Stomach (tissue), 9 donors: ENCODE results near the gene TMEM132C. TPM values are rescaled to one million over a fixed set of nuclear protein-coding genes. Genes with fewer than 3 reads are reported as not detected.
"Not testable (repeated sequence)": the region's sequence is repeated elsewhere in the genome, so short reads cannot be mapped to it uniquely, and the experiment has no call there.

ENCODE experiments used
- DNase-seq, 2 donors: peaks; one replicate each; pipeline versions ENCODE4 v3.0.0 to v3.0.0-alpha.2; 2013 to 2019
- H3K27ac ChIP-seq, 5 donors: fragments of 200-600 bp in 4 of 5; sonication (generic) in 4 of 5; one replicate each; pipeline ENCODE4 v1.5.1; 2013 to 2019; ENCODE audit warnings: mild to moderate bottlenecking in 1 of 5, moderate library complexity in 1 of 5
- H3K27me3 ChIP-seq, 3 donors: fragments of 200-600 bp; sonication (generic); one replicate each; pipeline ENCODE4 v1.5.1; 2017 to 2019; ENCODE audit warnings: mixed run types in 1 of 3
- H3K36me3 ChIP-seq, 4 donors: fragments of 200-600 bp; sonication (generic); 1 replicate in 3 of 4; 2 replicates in 1 of 4; pipeline ENCODE4 v1.5.1; 2016 to 2019
- H3K4me1 ChIP-seq, 4 donors: fragments of 200-600 bp; sonication (generic); one replicate each; pipeline ENCODE4 v1.5.1; 2016 to 2019
- H3K4me3 ChIP-seq, 4 donors: fragments of 200-600 bp; sonication (generic) in 3 of 4; one replicate each; pipeline ENCODE4 v1.5.1; 2016 to 2019; ENCODE audit warnings: mild to moderate bottlenecking in 1 of 4
- H3K9me3 ChIP-seq, 4 donors: fragments of 200-600 bp; sonication (generic); one replicate each; pipeline ENCODE4 v1.5.1; 2016 to 2019
- CTCF ChIP-seq, 7 experiments: fragments of 450-650 bp in 4 of 7; fragments of 200-600 bp in 3 of 7; sonication (generic) in 3 of 7; IDR thresholded peaks; one replicate each; pipeline ENCODE4 v1.5.1; 2016 to 2019; ENCODE audit warnings: antibody characterized with exemption in 7 of 7, control low read depth in 2 of 7, mild to moderate bottlenecking in 1 of 7
- EP300 ChIP-seq: sonication (generic); formaldehyde crosslinking; IDR thresholded peaks from one replicate; pipeline ENCODE4 v1.6.1; 2017; ENCODE audit warnings: antibody characterized with exemption
- POLR2A ChIP-seq, 4 donors: fragments of 450-650 bp; IDR thresholded peaks; one replicate each; pipeline ENCODE4 v1.6.1; 2016; ENCODE audit warnings: antibody characterized with exemption in 4 of 4, control low read depth in 2 of 4, mild to moderate bottlenecking in 1 of 4, moderate library complexity in 1 of 4
- POLR2AphosphoS5 ChIP-seq, 3 donors: sonication (generic); formaldehyde crosslinking; IDR thresholded peaks; one replicate each; pipeline ENCODE4 v1.6.1; 2016; ENCODE audit warnings: antibody characterized with exemption in 3 of 3
- WGBS, 5 donors: extraction: QIAGEN DNeasy Blood & Tissue Kit in 3 of 5; methylation state at CpG; one replicate each; pipeline versions ENCODE4 v1.1.5 to v1.1.7; 2013 to 2018; 5-methylcytosine and 5-hydroxymethylcytosine counted together
- intact Hi-C: fragments of 100-400 bp; cut with DNase I; formaldehyde crosslinking; loops from one replicate; pipeline ENCODE4 v1.15.1; 2023; ENCODE audit warnings: low total_unique reads
- polyA plus RNA-seq, 3 donors: library from polyadenylated mRNA; stranded (reverse); fragments of 200-250 nt; gene quantifications; one replicate each; pipeline ENCODE4 v1.2.3, GENCODE V29; 2013
- total RNA-seq, 5 donors: library from RNA; depleted of rRNA; stranded (reverse); fragments of >200 nt; gene quantifications; one replicate each; pipeline versions ENCODE4 v1.1.0 to v1.2.3, GENCODE V29; 2014 to 2016
- donor health status: healthy with polysubstance abuse.
- donor health status: Bipolar disorder and iron deficiency.
- donor health status: healthy.

The TMEM132C gene
- total and polyA plus RNA-seq, 8 donors: under 0.01 to 12.8 (median 0.94) TPM

GRCh38 chr12:128594521-128594920 lies 327.6 kb downstream of the TMEM132C start:
- no peak for DNase-seq
- H3K27ac ChIP-seq: no peak overlapping the region
- intact Hi-C loops: no loop called here
- no peaks in the 10 kb centered on the region for H3K4me1 ChIP-seq
- H3K4me3 ChIP-seq: no peak overlapping the region
- no peaks in the 10 kb centered on the region for H3K36me3 ChIP-seq
- 43 to 54% (median 49%) methylated on average over 7 of the region's 7 CpGs for WGBS, 5 donors
- no peak for TF ChIP-seq POLR2A (IDR thresholded peaks at IDR 0.05)
- TF ChIP-seq POLR2AphosphoS5 (IDR thresholded peaks at IDR 0.05): no peak
- TF ChIP-seq CTCF (IDR thresholded peaks at IDR 0.05): no peak
- no peak for TF ChIP-seq EP300
- no peaks in the 10 kb centered on the region for H3K9me3 ChIP-seq
- peaks cover 0 to 18% (median 0%) of the 10 kb centered on the region in 3 donors for H3K27me3 ChIP-seq

GRCh38 chr12:128595609-128596008 lies 328.6 kb downstream of the TMEM132C start:
- Histone ChIP-seq H3K27ac (no peak overlapping the region), H3K36me3 (no peaks in the 10 kb centered on the region), H3K27me3 (peaks cover 0 to 18% (median 0%) of the 10 kb centered on the region in 3 donors), H3K4me1 (no peaks in the 10 kb centered on the region), H3K4me3 (no peak overlapping the region), H3K9me3 (no peaks in the 10 kb centered on the region)
- 63 to 83% (median 73%) methylated on average over 8 of the region's 8 CpGs for WGBS, 5 donors
- TF ChIP-seq POLR2A (IDR thresholded peaks at IDR 0.05) (no peak), POLR2AphosphoS5 (IDR thresholded peaks at IDR 0.05) (no peak), EP300 (no peak), CTCF (IDR thresholded peaks at IDR 0.05) (no peak)
- no peak for DNase-seq
- intact Hi-C loops: no loop called here

- intact Hi-C loops: no loop called here
- Histone ChIP-seq H3K4me3 (no peak overlapping the region), H3K4me1 (no peaks in the 10 kb centered on the region), H3K27ac (no peak overlapping the region), H3K27me3 (no peaks in the 10 kb centered on the region), H3K36me3 (no peaks in the 10 kb centered on the region), H3K9me3 (no peaks in the 10 kb centered on the region)
- DNase-seq: peak in 1 of 2 donors; percentile 65
- no peak for TF ChIP-seq POLR2A (IDR thresholded peaks at IDR 0.05)
- TF ChIP-seq CTCF (IDR thresholded peaks at IDR 0.05): no peak
- 59 to 77% (median 62%) methylated on average over 6 of the region's 6 CpGs for WGBS, 5 donors
These were observed 333.9 kb downstream of the TMEM132C start for GRCh38 chr12:128600886-128601285.

GRCh38 chr12:128603573-128604115 lies 336.7 kb downstream of the TMEM132C start:
- no peak overlapping the region for H3K27ac ChIP-seq
- no peak for DNase-seq

GRCh38 chr12:128604219-128604618 lies 337.2 kb downstream of the TMEM132C start:
- H3K27ac ChIP-seq, H3K4me3 ChIP-seq, H3K4me1 ChIP-seq, DNase-seq, intact Hi-C loops, H3K36me3 ChIP-seq, H3K9me3 ChIP-seq, H3K27me3 ChIP-seq: not testable (repeated sequence)
- 66 to 82% (median 73%) methylated on average over 1 of the region's 1 CpG for WGBS, 5 donors

More at GRCh38 chr12:128603573-128604115, 336.7 kb downstream of the TMEM132C start:
- TF ChIP-seq CTCF (IDR thresholded peaks at IDR 0.05) (no peak), POLR2AphosphoS5 (IDR thresholded peaks at IDR 0.05) (no peak), EP300 (no peak), POLR2A (IDR thresholded peaks at IDR 0.05) (no peak)
- H3K27me3 ChIP-seq: no peaks in the 10 kb centered on the region
- intact Hi-C loops: no loop called here
- H3K36me3 ChIP-seq: no peaks in the 10 kb centered on the region
- H3K4me3 ChIP-seq: no peak overlapping the region
- whole genome bisulfite sequencing, 5 donors: 66 to 74% (median 68%) methylated on average over 4 of the region's 4 CpGs
- H3K9me3 ChIP-seq: no peaks in the 10 kb centered on the region
- H3K4me1 ChIP-seq: no peaks in the 10 kb centered on the region
